NCI-H460 (cell line): ENCODE measurements around the gene EPHB1. TPM values are rescaled to one million over a fixed set of nuclear protein-coding genes. Genes with fewer than 3 reads are reported as not detected.

Experiments used
- DNase-seq: peaks from one replicate; pipeline ENCODE4 v3.0.0-alpha.2; 2016; ENCODE audit warnings: low read depth; ENCODE audit errors: extremely low read depth
- total RNA-seq: library from RNA; depleted of rRNA; stranded (reverse); fragments of >200 nt; shearing (Covaris generic); gene quantifications from 2 replicates; pipeline ENCODE4 v1.2.3, GENCODE V29; 2014

EPHB1 gene
- total RNA-seq, 1 experiment from 2014 or later = 0.05 TPM

- DNase-seq = no peak
Observed at GRCh38 chr3:135170732-135171131, 375.7 kb downstream of the EPHB1 start.

- no peak for DNase-seq
Observed at GRCh38 chr3:135172191-135172869, 377.3 kb downstream of the EPHB1 start.

GRCh38 chr3:135175728-135176277, 380.7 kb downstream of the EPHB1 start:
- DNase-seq = no peak

GRCh38 chr3:135176881-135177280, 381.8 kb downstream of the EPHB1 start:
- DNase-seq = no peak

GRCh38 chr3:135178566-135178965, 383.5 kb downstream of the EPHB1 start:
- DNase-seq = no peak

GRCh38 chr3:135181408-135181807, 386.3 kb downstream of the EPHB1 start:
- no peak for DNase-seq

- DNase-seq = no peak
Observed at GRCh38 chr3:135182364-135182998, 387.4 kb downstream of the EPHB1 start.

- no peak for DNase-seq
Observed at GRCh38 chr3:135190658-135191057, 395.6 kb downstream of the EPHB1 start.

GRCh38 chr3:135191708-135192107, 396.6 kb downstream of the EPHB1 start:
- DNase-seq = no peak

- DNase-seq = no peak
Observed at GRCh38 chr3:135192929-135193328, 397.9 kb downstream of the EPHB1 start.

GRCh38 chr3:135197246-135197645, 402.2 kb downstream of the EPHB1 start:
- DNase-seq = no peak

- DNase-seq = no peak
Observed at GRCh38 chr3:135197856-135198255, 402.8 kb downstream of the EPHB1 start.

- DNase-seq = no peak
Observed at GRCh38 chr3:135199137-135199536, 404.1 kb downstream of the EPHB1 start.

GRCh38 chr3:135203026-135203425, 408.0 kb downstream of the EPHB1 start:
- no peak for DNase-seq

- DNase-seq = no peak
Observed at GRCh38 chr3:135213213-135213612, 418.2 kb downstream of the EPHB1 start.

GRCh38 chr3:135213822-135214221, 418.8 kb downstream of the EPHB1 start:
- no peak for DNase-seq

GRCh38 chr3:135214400-135214799, 419.3 kb downstream of the EPHB1 start:
- no peak for DNase-seq

- DNase-seq = no peak
Observed at GRCh38 chr3:135215516-135215915, 420.5 kb downstream of the EPHB1 start.

GRCh38 chr3:135216659-135217058, 421.6 kb downstream of the EPHB1 start:
- no peak for DNase-seq

- DNase-seq = no peak
Observed at GRCh38 chr3:135217730-135218129, 422.7 kb downstream of the EPHB1 start.

GRCh38 chr3:135218304-135218703, 423.2 kb downstream of the EPHB1 start:
- no peak for DNase-seq

GRCh38 chr3:135218782-135219181, 423.7 kb downstream of the EPHB1 start:
- no peak for DNase-seq
